GM12892 (cell line): ENCODE measurements around the gene FAM120AOS.

Source experiments
- POLR2A ChIP-seq: IDR thresholded peaks from 2 replicates; pipeline ENCODE4 v1.6.1; 2011; ENCODE audit warnings: low read depth, low read length, control low read depth
- POLR2AphosphoS5 ChIP-seq: IDR thresholded peaks from 2 replicates; pipeline ENCODE4 v1.6.1; 2011; ENCODE audit warnings: low read depth, low read length, control low read depth
- TAF1 ChIP-seq: IDR thresholded peaks from 2 replicates; pipeline ENCODE4 v1.6.1; 2011; ENCODE audit warnings: low read depth, mild to moderate bottlenecking, control low read depth, low read length, borderline replicate concordance

DNA sequence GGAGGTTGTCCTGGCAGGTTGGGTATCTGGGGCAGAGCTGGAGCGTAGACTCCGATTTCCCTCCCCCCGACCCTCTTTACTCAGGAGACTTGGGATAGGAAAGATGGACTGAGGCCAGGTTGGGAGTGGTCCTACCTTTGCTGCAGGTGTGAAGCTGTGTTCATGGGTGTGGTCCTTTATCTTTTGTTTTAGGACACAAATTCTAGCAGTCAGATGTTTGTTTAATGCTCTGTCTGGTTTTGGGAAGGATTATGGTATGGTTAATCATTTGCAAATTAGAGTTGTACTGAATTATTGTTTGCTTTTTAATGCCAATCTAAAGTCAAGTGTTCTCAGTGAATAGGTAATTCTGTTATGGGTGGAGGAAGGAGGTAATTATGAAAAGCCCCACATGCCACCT is 14.1 kb upstream of the FAM120AOS start:
- TF ChIP-seq POLR2AphosphoS5 (no peak), TAF1 (no peak), POLR2A (no peak)
